Fibroblast of peridontal ligament (primary cell): ENCODE measurements around the gene JSRP1.

Experiments used
- DNase-seq: peaks from one replicate; pipeline ENCODE4 v3.0.0-alpha.2; 2010; ENCODE audit errors: extremely low read depth

JSRP1 gene

GRCh38 chr19:2216361-2217225 lies 39.6 kb downstream of the JSRP1 start:
- DNase-seq, result no peak

GRCh38 chr19:2215281-2215751 lies 40.9 kb downstream of the JSRP1 start:
- no peak for DNase-seq

- no peak for DNase-seq
These were observed 42.0 kb downstream of the JSRP1 start for GRCh38 chr19:2214251-2214650.

GRCh38 chr19:2213799-2214198 lies 42.4 kb downstream of the JSRP1 start:
- no peak for DNase-seq

- DNase-seq, result no peak
These were observed 43.1 kb downstream of the JSRP1 start for GRCh38 chr19:2212861-2213711.

GRCh38 chr19:2210987-2211740 lies 45.1 kb downstream of the JSRP1 start:
- DNase-seq, result no peak

GRCh38 chr19:2210206-2210605 lies 46.0 kb downstream of the JSRP1 start:
- no peak for DNase-seq

GRCh38 chr19:2209408-2209807 lies 46.8 kb downstream of the JSRP1 start:
- no peak for DNase-seq

- DNase-seq, result no peak
These were observed 47.2 kb downstream of the JSRP1 start for GRCh38 chr19:2208975-2209374.

- DNase-seq, result peak; percentile 59
These were observed 48.0 kb downstream of the JSRP1 start for GRCh38 chr19:2207991-2208860.

GRCh38 chr19:2207008-2207407 lies 49.2 kb downstream of the JSRP1 start:
- no peak for DNase-seq

- DNase-seq, result no peak
These were observed 53.9 kb downstream of the JSRP1 start for GRCh38 chr19:2202366-2202765.
